Endothelial cell of umbilical vein (primary cell): ENCODE data around the gene FRMD4A. TPM values are rescaled to one million over a fixed set of nuclear protein-coding genes. Genes with fewer than 3 reads are reported as not detected.

Experiments
- BruUV-seq: library from RNA; stranded (reverse); fragments of 400-500 nt; replicated peaks from 2 replicates; lab custom pipeline; 2021; lab: Mats Ljungman, UMichigan
- CTCF ChIA-PET: fragments of 300-600, 350-600 bp; sonication (Branson Sonifier 250); formaldehyde crosslinking; loops from one replicate; lab custom pipeline; 2021; ENCODE audit warnings: antibody characterized with exemption, inconsistent platforms; lab: Charles Lee
- POLR2A ChIA-PET: fragments of 300-600, 350-600 bp; sonication (Branson Sonifier 250); formaldehyde crosslinking; loops from one replicate; lab custom pipeline; 2021; ENCODE audit warnings: antibody characterized with exemption, inconsistent platforms; lab: Charles Lee
- DNase-seq: peaks from one replicate; pipeline ENCODE4 v3.0.0-alpha.2; 2011; ENCODE audit warnings: low read depth, low spot score
- FAIRE-seq: peaks from 2 replicates; lab custom pipeline; 2011; peaks lifted over from hg19 to GRCh38; lab: Jason Lieb, UNC
- H2AFZ ChIP-seq: 2 replicates; pipeline ENCODE4 v1.6.0; 2012; ENCODE audit warnings: low read depth, low read length, control low read depth, inconsistent platforms
- H3K27ac ChIP-seq: 2 replicates; pipeline ENCODE4 v1.5.1; 2011; ENCODE audit warnings: low read depth, mild to moderate bottlenecking, control low read depth, low read length, moderate library complexity; ENCODE audit not compliant: insufficient read depth
- H3K27me3 ChIP-seq, 2 experiments: 2 replicates each; pipeline versions ENCODE4 v1.6.0 to v1.6.1; 2011; ENCODE audit warnings: low read length in 2 of 2, mixed read lengths in 1 of 2; ENCODE audit not compliant: control insufficient read depth in 2 of 2, insufficient read depth in 2 of 2
- H3K36me3 ChIP-seq, 2 experiments: 2 replicates in 1 of 2; 3 replicates in 1 of 2; pipeline ENCODE4 v1.5.1; 2011; ENCODE audit warnings: low read length in 2 of 2, mild to moderate bottlenecking in 1 of 2, moderate library complexity in 1 of 2; ENCODE audit not compliant: control insufficient read depth in 2 of 2, insufficient read depth in 2 of 2; ENCODE audit errors: extremely low read depth in 1 of 2
- H3K4me1 ChIP-seq: 3 replicates; pipeline ENCODE4 v1.5.1; 2011; ENCODE audit warnings: mild to moderate bottlenecking, low read length; ENCODE audit not compliant: control insufficient read depth, insufficient read depth; ENCODE audit errors: extremely low read depth
- H3K4me2 ChIP-seq: 2 replicates; pipeline ENCODE4 v1.6.1; 2011; ENCODE audit warnings: low read length, control low read depth, mixed read lengths; ENCODE audit not compliant: insufficient read depth
- H3K4me3 ChIP-seq, 3 experiments: fragments of 200-600 bp in 1 of 3; sonication (generic), shearing (Covaris generic) in 1 of 3; replicated peaks in 1 of 3; 2 replicates each; pipeline ENCODE4 v1.5.1; 2011 to 2016; ENCODE audit warnings: control low read depth in 3 of 3, low read length in 3 of 3, mild to moderate bottlenecking in 2 of 3, inconsistent platforms in 1 of 3, low read depth in 1 of 3, moderate library complexity in 1 of 3; ENCODE audit not compliant: insufficient read depth in 1 of 3
- H3K79me2 ChIP-seq: 2 replicates; pipeline ENCODE4 v1.6.0; 2012; ENCODE audit warnings: low read length, inconsistent platforms; ENCODE audit not compliant: control insufficient read depth, insufficient read depth
- H3K9ac ChIP-seq: replicated peaks from 2 replicates; pipeline ENCODE3; 2011; ENCODE audit warnings: low read length, control low read depth; ENCODE audit not compliant: insufficient read depth; ENCODE audit errors: extremely low read depth
- H3K9me1 ChIP-seq: replicated peaks from 3 replicates; pipeline ENCODE4 v1.6.0; 2011; ENCODE audit warnings: mild to moderate bottlenecking, low read length; ENCODE audit not compliant: control insufficient read depth, insufficient read depth; ENCODE audit errors: extremely low read depth
- H3K9me3 ChIP-seq: replicated peaks from 2 replicates; pipeline ENCODE4 v1.5.1; 2012; ENCODE audit warnings: low read length, inconsistent platforms; ENCODE audit not compliant: control insufficient read depth, insufficient read depth
- H4K20me1 ChIP-seq: replicated peaks from 2 replicates; pipeline ENCODE3; 2011; ENCODE audit warnings: mild to moderate bottlenecking, low read length; ENCODE audit not compliant: control insufficient read depth, insufficient read depth; ENCODE audit errors: extremely low read depth
- CTCF ChIP-seq, 2 donors: IDR thresholded peaks; 1 replicate in 1 of 2; 2 replicates in 1 of 2; pipeline ENCODE4 v1.5.1; 2011; ENCODE audit warnings: low read length in 2 of 2, mild to moderate bottlenecking in 2 of 2, moderate library complexity in 2 of 2, control low read depth in 1 of 2, inconsistent platforms in 1 of 2, low read depth in 1 of 2; ENCODE audit not compliant: insufficient read depth in 1 of 2; ENCODE audit errors: extremely low read depth in 1 of 2
- EZH2 ChIP-seq: IDR thresholded peaks from 2 replicates; pipeline ENCODE4 v1.6.1; 2012; ENCODE audit warnings: borderline replicate concordance, low read depth, mild to moderate bottlenecking, moderate library complexity, low read length, inconsistent platforms; ENCODE audit not compliant: severe bottlenecking
- FOS ChIP-seq: IDR thresholded peaks from 2 replicates; pipeline ENCODE4 v1.6.1; 2011; ENCODE audit warnings: mild to moderate bottlenecking, low read length, moderate library complexity, borderline replicate concordance; ENCODE audit not compliant: insufficient read depth
- GATA2 ChIP-seq: IDR thresholded peaks from 2 replicates; pipeline ENCODE4 v1.7.0; 2011; ENCODE audit warnings: low read depth, mild to moderate bottlenecking, moderate library complexity, mixed read lengths, low read length; ENCODE audit not compliant: insufficient read length, insufficient read depth
- JUN ChIP-seq: IDR thresholded peaks from 2 replicates; pipeline ENCODE4 v1.6.1; 2011; ENCODE audit warnings: borderline replicate concordance, low read depth; ENCODE audit not compliant: insufficient read length, insufficient read depth
- MAX ChIP-seq: IDR thresholded peaks from 2 replicates; pipeline ENCODE4 v1.6.1; 2011; ENCODE audit not compliant: insufficient read depth, insufficient read length
- MYC ChIP-seq: IDR thresholded peaks from one replicate; pipeline ENCODE4 v1.6.1; 2011; ENCODE audit warnings: mild to moderate bottlenecking, low read depth, low read length
- POLR2A ChIP-seq: IDR thresholded peaks from 2 replicates; pipeline ENCODE4 v1.6.1; 2012; ENCODE audit warnings: low read depth, mild to moderate bottlenecking, control low read depth, low read length
- POLR2AphosphoS5 ChIP-seq: IDR thresholded peaks from 2 replicates; pipeline ENCODE4 v1.6.1; 2012; ENCODE audit warnings: low read depth, mild to moderate bottlenecking, control low read depth, low read length, moderate library complexity; ENCODE audit not compliant: insufficient read depth
- dilution Hi-C: fragments of 300-500 bp; cut with MboI; formaldehyde crosslinking; loops from one replicate; pipeline ENCODE4 v1.15.0; 2019; ENCODE audit warnings: low sequenced_read_pairs; ENCODE audit not compliant: extremely low pct_ligation_motif_present
- intact Hi-C: fragments of 100-400 bp; cut with micrococcal nuclease; formaldehyde crosslinking; loops from one replicate; pipeline ENCODE4 v1.10.0; 2022
- polyA plus RNA-seq, 4 experiments: library from polyadenylated mRNA; depleted of rRNA in 3 of 4; stranded (reverse) in 3 of 4; unstranded in 1 of 4; fragments of >200 nt; gene quantifications; 2 replicates each; pipeline versions ENCODE4 v1.2.1 to v1.2.3, GENCODE V29; 2011 to 2012; ENCODE audit warnings: missing spikeins in 1 of 4
- total RNA-seq: library from RNA; stranded (reverse); gene quantifications from 2 replicates; pipeline ENCODE4 v1.2.3, GENCODE V29; 2021

The FRMD4A gene
- total and polyA plus RNA-seq, 2 donors (not counting 3 experiments of a cell fraction or from before 2014, with no cell fraction given), result 123 to 148 TPM

- TF ChIP-seq CTCF (IDR thresholded peaks at IDR 0.05; ENCODE audit: extremely low read depth in 1 of 2, insufficient read depth in 1 of 2, low read depth in 1 of 2, low read length in 2 of 2), result no peak
- no peak for TF ChIP-seq FOS
- no peak for TF ChIP-seq MAX
- TF ChIP-seq POLR2AphosphoS5, result no peak
- no peak for TF ChIP-seq JUN
- TF ChIP-seq EZH2, result no peak
- no peak for TF ChIP-seq MYC
- TF ChIP-seq POLR2A, result no peak
- no peak for TF ChIP-seq GATA2
- FAIRE-seq, result no peak
- BruUV-seq, result no TSS peak
- no peaks in the 10 kb centered on the region for H3K27me3 ChIP-seq
- no peaks in the 10 kb centered on the region for H3K9me3 ChIP-seq
- H3K9ac ChIP-seq, result no peak overlapping the region
- dilution Hi-C loops, result no loop called here
- intact Hi-C loops, result no loop called here
- peaks cover 93% of the 10 kb centered on the region for H3K79me2 ChIP-seq
- H3K4me2 ChIP-seq, result no peak overlapping the region
- DNase-seq, result no peak
- ChIA-PET CTCF (interaction anchor here (0.6 to 1.5 kb wide), 4 partner anchors 22 to 51 kb away, joined by 3 to 5 read pairs (median 4); no protein-coding TSS in a partner anchor), POLR2A (interaction anchor here (1.4 kb wide), 1 partner anchor 44 kb away, joined by 3 read pairs; no protein-coding TSS in a partner anchor)
- H3K4me1 ChIP-seq, result peaks cover 56% of the 10 kb centered on the region
- no peak overlapping the region for H3K27ac ChIP-seq
- H3K36me3 ChIP-seq, result no peaks in the 10 kb centered on the region
- no peaks in the 10 kb centered on the region for H3K9me1 ChIP-seq
- no peaks in the 10 kb centered on the region for H4K20me1 ChIP-seq
- no peak overlapping the region for H2AFZ ChIP-seq
- H3K4me3 ChIP-seq, result no peak overlapping the region
Measured at GRCh38 chr10:13837966-13838365, 492.8 kb downstream of the FRMD4A start.
